GM12891 (cell line): ENCODE data around the gene CKS1B.

ENCODE experiments used
- PAX5 ChIP-seq: IDR thresholded peaks from 2 replicates; pipeline ENCODE4 v1.6.1; 2011; ENCODE audit warnings: low read length, moderate library complexity, mild to moderate bottlenecking; ENCODE audit not compliant: insufficient read depth, severe bottlenecking
- POLR2A ChIP-seq: IDR thresholded peaks from 2 replicates; pipeline ENCODE4 v1.6.1; 2011; ENCODE audit warnings: low read depth, low read length, control low read depth
- POLR2AphosphoS5 ChIP-seq: IDR thresholded peaks from 2 replicates; pipeline ENCODE4 v1.6.1; 2011; ENCODE audit warnings: low read depth, low read length, control low read depth
- POU2F2 ChIP-seq: IDR thresholded peaks from 2 replicates; pipeline ENCODE4 v1.6.1; 2011; ENCODE audit warnings: low read depth, mild to moderate bottlenecking, control low read depth, low read length, moderate library complexity
- SPI1 ChIP-seq: IDR thresholded peaks from 2 replicates; pipeline ENCODE4 v1.6.1; 2011; ENCODE audit warnings: low read depth, low read length, control low read depth
- TAF1 ChIP-seq: IDR thresholded peaks from 2 replicates; pipeline ENCODE4 v1.6.1; 2011; ENCODE audit warnings: low read depth, low read length, control low read depth

GRCh38 chr1:155018617-155019348, 44.3 kb downstream of the CKS1B start:
- TF ChIP-seq POLR2A = no peak
- no peak for TF ChIP-seq POLR2AphosphoS5
- TF ChIP-seq SPI1 = no peak
- TF ChIP-seq TAF1 = no peak
- TF ChIP-seq PAX5 = no peak
- no peak for TF ChIP-seq POU2F2
